Activated effector memory CD4-positive, alpha-beta T cell treated with anti-CD3 and anti-CD28 coated beads, Interleukin-2, amount 50 U/mL, for 16 hours (primary cell): Measurements from ENCODE around the gene MAN2A2.
A peak's percentile ranks its signal among the peaks of the same experiment; 100 is the strongest.

Source experiments
- DNase-seq: peaks from one replicate; pipeline ENCODE4 v3.0.0-alpha.2; 2020

Gene MAN2A2

DNA sequence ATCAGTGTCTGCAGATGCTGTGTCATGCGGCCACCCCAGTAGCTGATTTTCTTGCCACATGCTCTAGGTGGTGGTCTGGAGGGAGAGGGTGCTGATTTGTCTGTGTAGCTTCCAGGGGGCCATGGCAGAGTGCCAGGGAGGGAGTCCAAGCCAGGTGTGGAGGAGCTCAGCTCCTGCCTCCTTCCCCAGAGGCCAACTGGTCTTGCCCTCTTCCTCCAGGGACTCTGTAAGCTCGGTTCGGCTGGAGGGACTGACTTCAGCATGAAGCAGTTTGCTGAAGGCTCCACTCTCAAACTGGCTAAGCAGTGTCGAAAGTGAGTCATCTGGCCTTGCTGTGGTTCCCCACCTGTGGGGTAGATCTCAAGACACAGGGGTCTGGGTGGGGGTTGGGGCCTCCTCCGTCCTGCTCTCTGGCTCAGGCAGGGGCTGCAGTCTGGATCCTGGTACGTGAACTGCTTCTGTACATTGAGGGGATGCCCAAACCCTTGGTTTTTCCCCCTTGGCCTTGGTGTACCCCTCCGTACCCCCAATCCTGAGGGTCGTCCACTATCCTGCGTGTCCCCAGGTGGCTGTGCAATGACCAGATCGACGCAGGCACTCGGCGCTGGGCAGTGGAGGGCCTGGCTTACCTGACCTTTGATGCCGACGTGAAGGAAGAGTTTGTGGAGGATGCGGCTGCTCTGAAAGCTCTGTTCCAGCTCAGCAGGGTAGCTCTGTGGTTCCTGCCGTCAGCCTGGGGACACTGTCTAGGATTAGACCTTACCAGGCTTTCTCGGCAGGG, 44.7 kb downstream of the MAN2A2 start:
- no peak for DNase-seq

DNA sequence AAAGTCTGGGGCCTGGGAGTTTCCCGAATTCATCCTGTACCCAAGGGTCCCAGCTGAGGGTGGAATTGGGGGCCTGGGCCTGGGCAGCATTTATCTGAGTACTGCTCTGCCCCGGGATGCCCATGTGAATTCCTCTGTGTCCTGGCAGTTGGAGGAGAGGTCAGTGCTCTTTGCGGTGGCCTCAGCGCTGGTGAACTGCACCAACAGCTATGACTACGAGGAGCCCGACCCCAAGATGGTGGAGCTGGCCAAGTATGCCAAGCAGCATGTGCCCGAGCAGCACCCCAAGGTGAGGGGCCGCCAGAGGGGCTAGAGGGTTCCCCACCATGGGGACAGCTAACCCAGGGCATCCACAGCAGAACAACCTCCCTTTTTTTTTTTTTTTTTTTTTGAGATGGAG, 45.4 kb downstream of the MAN2A2 start:
- no peak for DNase-seq

DNA sequence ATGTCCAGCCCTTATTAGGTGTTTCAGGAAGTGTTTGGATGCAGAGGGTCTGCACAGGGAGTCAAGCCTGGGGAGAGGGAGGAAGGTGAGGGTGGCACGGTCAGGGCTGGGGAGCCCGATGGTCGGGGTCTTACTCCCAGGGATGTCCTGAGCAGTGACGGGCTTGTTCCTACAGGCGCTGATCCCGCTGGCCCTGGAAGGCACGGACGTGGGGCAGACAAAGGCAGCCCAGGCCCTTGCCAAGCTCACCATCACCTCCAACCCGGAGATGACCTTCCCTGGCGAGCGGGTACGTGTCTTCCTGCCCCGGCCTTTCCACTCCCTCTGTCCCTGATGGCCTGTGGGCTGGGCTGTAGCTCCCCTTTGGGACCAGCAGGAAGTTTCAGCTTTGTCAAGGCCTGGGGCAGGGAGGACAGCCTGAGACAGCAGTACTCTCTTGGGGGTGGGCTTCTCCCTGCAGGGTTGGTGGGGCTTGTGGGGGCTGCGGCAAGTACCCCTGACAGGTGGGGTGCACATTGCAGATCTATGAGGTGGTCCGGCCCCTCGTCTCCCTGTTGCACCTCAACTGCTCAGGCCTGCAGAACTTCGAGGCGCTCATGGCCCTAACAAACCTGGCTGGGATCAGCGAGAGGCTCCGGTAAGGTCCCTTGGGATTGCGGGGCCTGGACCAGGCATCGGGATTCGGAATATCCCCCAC, 47.0 kb downstream of the MAN2A2 start:
- no peak for DNase-seq

DNA sequence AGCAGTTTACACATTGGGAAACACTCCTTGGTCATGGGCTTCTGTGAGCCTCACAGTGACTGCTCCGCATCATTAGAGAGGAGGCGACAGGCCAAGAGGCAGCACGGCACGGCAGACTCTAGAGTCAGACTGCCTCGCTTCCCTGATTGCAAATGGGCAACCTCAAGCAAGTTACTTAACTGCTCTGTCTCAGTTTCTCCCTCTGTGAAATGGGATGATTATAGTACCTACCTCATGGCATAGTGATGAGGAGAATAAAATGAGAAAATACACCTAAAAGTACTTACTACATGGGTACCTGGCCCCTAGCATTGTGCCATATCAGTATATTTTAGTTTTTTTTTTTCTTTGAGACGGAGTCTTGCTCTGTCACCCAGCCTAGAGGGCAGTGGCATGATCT, 47.6 kb downstream of the MAN2A2 start:
- DNase-seq, result no peak

DNA sequence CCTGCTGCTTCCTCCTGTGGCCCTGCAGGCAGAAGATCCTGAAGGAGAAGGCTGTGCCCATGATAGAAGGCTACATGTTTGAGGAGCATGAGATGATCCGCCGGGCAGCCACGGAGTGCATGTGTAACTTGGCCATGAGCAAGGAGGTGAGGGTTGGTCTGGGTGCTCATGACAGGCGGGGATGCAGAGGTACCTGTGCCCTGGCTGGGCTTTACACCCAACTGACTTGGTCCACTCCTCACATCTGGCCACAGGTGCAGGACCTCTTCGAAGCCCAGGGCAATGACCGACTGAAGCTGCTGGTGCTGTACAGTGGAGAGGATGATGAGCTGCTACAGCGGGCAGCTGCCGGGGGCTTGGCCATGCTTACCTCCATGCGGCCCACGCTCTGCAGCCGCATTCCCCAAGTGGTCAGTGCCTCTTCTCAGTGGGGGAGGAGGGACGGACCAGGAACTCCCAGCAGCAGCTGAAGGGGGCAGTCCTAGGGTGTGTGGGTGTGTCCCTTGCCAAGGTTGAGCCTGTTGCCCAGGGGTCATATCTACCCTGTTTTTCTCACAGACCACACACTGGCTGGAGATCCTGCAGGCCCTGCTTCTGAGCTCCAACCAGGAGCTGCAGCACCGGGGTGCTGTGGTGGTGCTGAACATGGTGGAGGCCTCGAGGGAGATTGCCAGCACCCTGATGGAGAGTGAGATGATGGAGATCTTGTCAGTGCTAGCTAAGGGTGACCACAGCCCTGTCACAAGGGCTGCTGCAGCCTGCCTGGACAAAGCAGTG, 50.0 kb downstream of the MAN2A2 start:
- DNase-seq, result no peak

DNA sequence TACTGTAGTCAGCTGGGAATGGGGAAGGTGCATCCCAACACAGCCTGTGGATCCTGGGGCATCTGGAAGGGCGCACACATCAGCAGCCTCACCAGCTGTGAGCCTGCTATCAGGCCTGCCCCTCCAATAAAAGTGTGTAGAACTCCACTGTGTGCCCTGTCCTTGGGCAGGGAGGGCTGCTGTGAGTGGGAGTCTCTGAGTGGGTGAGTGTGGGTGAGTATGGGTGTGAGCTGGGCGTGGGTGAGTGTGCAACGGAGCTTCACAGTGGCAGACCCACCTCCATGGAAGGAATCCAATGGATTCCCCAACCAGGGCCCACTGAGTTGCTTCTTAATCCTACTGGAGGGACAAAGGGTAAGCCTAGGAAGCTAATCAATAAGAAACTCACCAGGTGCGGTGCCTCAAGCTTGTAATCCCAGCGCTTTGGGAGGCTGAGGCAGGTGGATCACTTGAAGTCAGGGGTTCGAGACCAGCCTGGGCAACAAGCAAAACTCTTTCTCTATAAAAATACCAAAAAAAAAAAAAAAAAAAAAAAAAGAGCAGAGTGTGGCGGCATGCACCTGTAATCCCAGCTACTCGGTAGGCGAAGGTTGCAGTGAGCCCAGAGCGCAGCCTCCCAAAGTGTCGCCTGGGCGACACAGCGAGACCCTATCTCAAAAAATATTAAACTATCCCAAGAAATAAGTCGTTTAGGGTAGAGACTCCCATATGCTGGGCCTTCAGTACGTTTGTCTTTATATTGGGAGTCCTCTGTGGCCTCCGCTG, 51.0 kb downstream of the MAN2A2 start:
- no peak for DNase-seq

DNA sequence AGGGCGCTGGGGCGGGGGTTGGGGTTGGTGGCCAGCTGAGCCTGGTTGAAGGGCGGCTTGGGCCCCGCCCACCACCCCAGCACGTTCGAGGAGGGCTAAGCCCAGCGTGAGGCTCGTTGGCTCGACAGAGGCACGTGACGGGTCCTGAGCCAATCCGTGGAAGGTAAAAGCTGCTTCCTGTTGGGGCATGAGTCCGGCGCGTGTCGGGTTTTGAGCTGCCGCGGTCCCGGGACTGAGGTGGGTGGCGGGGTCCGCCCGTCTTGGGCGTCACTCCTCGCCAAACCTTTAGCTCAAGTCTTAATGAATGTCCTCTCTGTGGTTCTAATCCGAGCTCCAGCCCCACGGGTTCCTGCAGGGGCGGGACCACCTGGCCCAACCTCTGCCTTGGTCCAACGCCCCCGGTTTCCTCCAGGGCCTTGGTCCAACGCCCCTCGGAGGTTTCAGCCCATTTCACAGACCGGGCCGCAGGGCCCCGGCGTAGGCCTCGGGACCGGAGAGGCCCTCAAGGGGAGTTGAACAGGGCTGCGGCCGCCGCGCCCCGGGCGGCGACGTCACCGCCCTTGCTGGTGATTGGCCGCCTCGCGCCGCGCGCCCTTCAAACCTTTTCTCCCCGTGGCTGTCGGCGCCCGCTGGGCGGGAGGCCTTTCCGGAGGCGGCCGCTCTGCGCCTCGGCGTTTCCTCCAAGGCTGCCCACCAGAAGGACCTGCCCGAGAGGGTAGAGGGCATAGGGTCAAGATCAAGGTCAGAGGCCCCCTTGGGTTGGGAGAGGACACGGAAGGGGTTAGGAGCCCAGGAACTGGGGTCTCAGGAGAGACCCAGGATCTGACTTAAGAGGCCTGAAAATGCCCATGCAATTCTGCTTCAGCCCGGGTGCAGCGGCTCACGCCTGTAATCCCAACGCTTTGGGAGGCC, 51.9 kb downstream of the MAN2A2 start, which contains the start of gene RCCD1:
TSS of gene RCCD1 (plus strand) at position 173 of the 912 bp plus-strand sequence. CDS start 1,851 bp downstream, outside the sequence.
- peak; percentile 96 for DNase-seq

DNA sequence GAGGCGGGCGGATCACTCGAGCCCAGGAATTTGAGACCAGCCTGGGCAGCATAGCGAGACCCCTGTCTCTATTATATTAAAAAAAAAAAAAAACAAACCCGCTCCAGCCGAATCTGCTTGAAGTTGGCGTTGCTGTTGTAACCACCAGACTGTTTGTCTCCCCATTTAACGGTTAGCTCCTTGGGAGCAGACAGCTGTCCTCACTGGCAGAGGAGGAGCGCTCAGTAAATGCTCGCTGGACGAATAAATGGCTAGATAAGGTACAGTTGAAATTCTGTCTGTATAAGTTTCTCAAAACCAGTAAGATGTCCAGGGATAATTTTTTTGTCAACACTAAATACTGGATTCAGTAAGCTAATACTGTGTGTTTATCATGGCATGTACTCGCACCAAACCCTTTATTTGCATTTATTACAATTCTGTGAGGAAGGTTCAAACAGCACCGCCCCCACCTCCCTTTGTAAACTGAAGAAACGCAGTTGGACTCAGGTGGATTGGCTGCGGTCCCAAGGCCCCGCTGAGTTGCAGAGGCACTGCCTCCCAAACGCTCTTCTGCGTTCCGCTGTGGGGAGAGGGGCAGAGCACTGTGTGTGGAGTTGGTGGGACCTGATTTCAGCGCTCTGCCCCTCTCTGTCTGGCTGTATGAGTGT, 52.6 kb downstream of the MAN2A2 start:
- no peak for DNase-seq

DNA sequence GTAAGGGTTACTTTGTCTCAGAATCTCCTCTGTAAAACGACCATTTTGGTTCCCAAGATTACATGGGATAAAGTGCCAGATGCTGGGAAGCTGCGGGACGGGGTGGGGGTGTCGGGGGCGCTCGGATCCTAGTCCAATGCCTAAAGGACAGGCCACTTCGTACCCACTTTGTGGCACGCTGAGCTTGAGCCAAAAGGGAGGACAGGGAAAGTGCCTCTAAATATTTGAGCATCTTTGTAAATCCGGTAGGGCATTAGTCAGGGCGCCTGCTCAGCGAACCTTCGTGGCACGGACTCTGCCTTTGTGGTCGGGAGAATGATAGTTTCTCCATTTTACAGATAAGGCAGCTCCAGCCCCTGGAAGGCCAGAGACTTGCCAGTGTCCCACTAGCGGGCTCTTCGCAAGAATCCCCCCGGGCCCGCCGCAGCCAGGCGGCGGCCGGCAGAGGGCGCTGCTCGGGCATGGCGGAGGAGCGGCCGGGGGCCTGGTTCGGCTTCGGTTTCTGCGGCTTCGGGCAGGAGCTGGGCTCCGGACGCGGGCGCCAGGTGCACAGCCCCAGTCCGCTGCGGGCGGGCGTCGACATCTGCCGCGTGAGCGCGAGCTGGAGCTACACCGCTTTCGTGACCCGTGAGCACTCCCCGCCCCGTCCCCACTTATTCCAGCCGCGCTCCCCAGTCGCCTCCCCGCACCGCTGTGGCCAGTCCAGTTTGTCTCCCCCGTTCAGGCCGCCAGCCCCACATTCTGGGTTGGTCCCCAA, 53.4 kb downstream of the MAN2A2 start:
- DNase-seq, result peak; percentile 86

DNA sequence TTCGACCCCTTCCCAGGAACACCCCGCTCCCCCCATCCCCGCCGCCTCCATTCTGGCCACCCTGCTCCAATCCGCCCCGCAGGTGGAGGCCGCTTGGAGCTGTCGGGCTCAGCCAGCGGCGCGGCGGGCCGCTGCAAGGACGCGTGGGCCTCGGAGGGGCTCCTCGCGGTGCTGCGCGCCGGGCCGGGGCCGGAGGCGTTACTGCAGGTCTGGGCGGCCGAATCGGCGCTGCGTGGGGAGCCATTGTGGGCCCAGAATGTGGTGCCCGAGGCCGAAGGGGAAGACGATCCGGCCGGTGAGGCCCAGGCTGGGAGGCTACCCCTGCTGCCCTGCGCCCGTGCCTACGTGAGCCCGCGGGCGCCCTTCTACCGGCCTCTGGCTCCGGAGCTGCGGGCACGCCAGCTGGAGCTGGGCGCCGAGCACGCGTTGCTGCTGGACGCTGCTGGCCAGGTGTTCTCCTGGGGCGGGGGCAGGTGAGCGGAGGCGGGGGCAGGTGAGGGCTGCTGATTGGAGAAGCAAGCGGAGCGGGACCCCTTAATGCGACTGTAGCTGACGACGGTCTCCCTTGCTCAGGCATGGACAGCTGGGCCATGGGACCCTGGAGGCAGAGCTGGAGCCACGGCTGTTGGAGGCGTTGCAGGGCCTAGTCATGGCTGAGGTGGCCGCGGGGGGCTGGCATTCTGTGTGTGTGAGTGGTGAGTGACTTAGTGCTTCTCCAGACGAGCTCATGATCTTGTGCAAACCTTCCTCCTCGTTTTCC, 54.1 kb downstream of the MAN2A2 start:
- DNase-seq, result no peak

DNA sequence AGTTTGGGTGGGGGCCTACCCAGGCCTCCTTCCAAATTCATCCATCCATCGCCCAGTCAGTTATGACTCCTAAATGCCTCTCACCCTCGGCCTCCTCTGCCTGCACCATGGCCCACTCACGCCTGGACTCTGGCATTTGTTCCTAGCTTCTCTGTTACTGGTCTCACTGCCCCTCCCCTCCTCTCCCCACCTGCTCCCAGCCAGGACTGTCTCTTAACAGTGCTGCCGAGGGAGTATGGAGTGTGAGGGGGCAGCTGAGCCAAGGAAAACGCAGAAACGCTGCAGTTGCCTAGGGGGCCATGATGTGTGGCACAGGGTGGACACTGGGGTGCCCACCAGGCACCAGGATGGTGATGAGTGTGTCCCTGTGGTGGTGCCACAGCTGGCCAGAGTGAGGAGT, 54.7 kb downstream of the MAN2A2 start:
- no peak for DNase-seq

DNA sequence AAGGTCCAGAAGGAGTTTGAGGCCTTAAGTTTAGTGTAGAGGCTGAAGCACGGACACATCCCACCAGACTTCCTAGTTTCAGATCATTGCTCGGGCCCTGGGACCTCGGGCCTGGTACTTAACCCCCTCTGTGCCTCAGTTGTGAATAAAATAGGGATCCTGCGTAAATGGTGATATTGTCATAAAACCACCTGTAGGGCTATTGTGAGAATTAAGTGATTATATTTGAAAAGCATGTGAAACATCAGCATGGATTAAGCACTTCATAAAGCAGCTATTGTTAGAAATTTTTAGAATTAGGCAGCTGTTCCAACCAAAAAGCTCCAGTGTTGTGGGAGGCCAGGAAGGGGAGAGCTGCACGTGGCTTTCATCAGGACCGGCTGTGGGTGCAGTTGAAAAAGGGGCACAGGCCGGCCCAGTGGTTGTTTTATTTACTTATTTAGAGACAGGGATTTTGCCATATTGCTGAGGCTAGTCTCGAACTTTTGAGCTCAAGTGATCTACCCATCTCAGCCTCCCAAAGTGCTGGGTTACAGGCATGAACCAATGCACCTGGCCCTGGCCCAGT, 56.0 kb downstream of the MAN2A2 start:
- DNase-seq, result no peak

DNA sequence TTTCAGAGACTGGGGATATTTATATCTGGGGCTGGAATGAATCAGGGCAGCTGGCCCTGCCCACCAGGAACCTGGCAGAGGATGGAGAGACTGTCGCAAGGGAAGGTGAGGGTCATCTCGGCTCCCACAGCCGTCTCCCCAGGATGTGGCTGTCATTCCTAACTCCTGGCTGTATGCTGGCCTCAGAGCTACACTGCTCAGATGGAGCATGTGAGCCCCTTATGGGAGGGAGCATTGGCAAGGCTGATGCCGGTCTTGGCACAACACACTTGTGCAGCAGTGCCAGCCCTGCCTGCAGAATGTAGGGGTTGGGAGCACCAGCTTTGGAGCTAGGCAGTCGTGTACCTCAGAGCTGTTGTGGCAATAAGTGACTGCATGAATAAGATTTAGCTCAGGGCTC, 56.8 kb downstream of the MAN2A2 start:
- DNase-seq, result no peak

DNA sequence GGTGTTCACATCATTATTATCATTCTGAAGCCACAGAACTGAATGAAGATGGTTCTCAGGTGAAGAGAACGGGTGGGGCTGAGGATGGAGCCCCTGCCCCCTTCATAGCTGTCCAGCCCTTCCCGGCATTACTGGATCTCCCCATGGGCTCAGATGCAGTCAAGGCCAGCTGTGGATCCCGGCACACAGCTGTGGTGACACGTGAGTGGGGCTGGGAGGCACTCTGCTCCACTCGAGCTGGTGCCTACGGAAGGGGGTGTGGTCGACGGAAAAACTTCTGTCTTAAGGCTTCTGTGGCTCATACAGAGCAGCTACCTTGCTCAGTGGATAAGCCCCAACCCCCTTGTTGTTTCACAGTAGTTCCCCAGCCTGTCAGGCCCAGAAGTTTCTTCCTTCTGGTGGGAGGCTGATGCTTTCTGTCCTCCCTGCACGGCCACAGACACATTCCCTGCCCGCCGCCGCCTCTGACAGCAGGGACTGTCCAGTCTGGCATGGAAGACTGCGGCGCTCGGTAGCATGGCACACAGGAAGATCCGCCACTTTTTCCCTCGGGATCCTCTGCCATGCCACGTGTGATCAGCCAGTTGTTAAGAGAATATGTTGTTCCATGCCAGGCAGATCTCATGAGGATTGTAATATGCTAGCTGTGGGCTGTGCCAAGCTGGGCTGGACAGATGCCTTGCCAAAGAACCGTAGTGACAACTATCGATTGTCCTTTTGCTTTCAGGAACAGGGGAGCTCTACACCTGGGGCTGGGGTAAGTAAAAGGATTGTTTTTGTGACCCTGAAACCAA, 57.4 kb downstream of the MAN2A2 start:
- no peak for DNase-seq

DNA sequence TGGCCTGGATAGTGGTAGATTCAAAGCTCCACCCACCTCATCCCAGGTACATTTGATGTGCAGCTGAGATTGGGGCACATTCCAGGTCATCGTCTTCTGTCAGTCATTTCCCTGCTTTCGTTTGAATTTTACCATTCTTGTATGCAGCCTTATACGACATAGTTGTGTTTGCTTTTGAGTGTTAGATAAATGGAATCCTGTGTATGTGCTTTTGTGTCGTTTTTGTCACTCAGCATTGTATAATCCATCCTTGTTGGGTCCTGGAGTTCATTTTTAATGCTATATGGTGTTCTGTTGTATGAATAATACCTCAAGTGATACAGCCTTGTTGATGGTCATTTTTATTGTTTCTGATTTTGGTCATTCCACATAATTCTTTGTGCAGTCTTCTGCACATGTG, 58.9 kb downstream of the MAN2A2 start:
- no peak for DNase-seq

DNA sequence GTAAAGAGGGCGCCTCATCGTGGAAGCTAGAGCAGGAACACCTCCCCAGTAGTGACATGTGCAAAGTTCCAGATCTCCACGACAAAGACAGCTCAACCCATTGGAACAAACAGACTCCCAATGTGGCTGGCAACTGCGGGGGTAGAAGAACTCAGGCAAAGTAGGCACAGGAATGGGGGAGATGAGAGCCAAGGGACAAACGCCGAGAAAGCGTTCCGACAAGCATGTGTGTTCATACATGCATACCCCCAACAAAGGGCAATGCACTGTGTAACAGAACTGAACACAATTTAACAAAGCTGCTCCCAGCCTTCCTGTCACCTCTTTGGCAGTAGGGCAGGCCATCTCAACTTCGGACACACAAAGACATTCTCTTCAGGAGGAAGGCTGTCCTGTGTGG, 63.2 kb downstream of the MAN2A2 start:
- DNase-seq, result no peak

DNA sequence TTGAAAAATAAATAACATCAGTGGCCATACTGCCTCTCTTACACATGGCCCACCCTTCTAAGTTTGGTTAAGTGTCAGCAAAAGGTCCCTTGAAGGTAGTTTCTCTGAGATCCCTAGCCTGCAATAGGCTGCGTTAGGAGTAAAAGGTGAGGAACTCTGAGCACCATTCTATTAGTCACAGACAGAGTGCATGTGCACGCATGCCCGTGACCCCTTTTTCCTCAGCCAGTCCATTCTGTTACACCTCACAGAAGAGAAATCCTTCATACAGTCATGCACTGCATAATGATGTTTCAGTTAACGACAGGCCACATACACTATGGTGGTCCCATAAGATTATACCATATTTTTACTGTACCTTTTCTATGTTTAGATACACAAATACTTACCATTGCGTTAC, 64.1 kb downstream of the MAN2A2 start:
- no peak for DNase-seq

DNA sequence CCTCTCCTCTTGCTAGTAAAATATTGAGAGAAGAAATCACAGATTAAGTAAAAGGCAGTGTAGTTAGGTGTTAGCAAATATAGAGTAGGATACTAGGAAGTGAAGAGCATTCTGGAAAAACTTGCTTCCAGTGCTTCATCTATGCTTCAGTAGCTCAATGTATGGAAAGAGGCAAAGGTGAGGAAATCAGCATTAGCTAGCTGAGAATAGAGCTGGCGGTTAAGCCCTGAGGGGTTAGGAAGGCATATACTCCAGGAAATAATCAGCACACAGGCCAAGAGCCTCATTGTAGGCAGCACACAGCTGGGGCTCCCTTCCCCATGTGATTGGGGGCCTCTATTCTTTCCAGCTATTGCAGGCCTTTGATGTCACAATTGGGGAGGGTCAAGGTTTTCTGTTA, 65.3 kb downstream of the MAN2A2 start:
- DNase-seq, result no peak

DNA sequence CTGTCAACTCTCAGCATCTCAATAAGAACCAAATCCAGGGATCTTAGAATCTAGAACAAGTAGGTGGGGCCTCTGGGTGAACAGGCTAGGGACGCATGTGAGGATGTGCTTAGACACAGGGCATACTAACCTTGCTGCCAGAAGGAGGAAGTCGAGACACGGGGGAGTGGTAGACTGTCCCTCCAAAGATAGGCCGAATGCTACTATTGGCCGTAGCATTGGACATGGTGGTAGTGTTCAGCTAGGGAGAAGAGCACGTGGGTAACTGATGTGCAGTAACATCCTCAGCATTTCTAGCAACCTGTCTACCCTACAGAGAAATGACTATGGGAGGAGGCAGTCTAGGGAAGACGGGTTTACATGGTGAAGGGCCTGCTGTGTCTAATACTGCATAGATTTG, 67.2 kb downstream of the MAN2A2 start:
- no peak for DNase-seq
